SK-N-SH (cell line): ENCODE measurements around the gene CXCL10.

Source experiments
- CTCF ChIP-seq: fragments of 200-600 bp; sonication (generic); IDR thresholded peaks from 2 replicates; pipeline ENCODE4 v1.6.1; 2017; ENCODE audit warnings: antibody characterized with exemption, mild to moderate bottlenecking, moderate library complexity
- TAF1 ChIP-seq: IDR thresholded peaks from 2 replicates; pipeline ENCODE4 v1.6.1; 2012; ENCODE audit warnings: low read depth, mild to moderate bottlenecking, low read length, moderate library complexity, borderline replicate concordance
- TEAD4 ChIP-seq: IDR thresholded peaks from 2 replicates; pipeline ENCODE4 v1.4.0; 2012; ENCODE audit warnings: mild to moderate bottlenecking, borderline replicate concordance; ENCODE audit not compliant: insufficient read depth
- YY1 ChIP-seq: IDR thresholded peaks from 2 replicates; pipeline ENCODE4 v1.4.0; 2012; ENCODE audit warnings: low read depth, mild to moderate bottlenecking

GRCh38 chr4:76011018-76011670 is 12.2 kb downstream of the CXCL10 start:
- no peak for TF ChIP-seq YY1
- TF ChIP-seq TAF1: no peak
- no peak for TF ChIP-seq CTCF
- TF ChIP-seq TEAD4: no peak
